HG02885 (cell line): Measurements from ENCODE around the gene TNNT2.

Experiments
- ATAC-seq: cut with Tn5 transposase; IDR thresholded peaks from one replicate; pipeline ENCODE4 v1.9.1; 2021; ENCODE audit warnings: mild to moderate bottlenecking; ENCODE audit not compliant: unreplicated experiment, poor library complexity

TNNT2 gene

GRCh38 chr1:201379733-201380242, 2.3 kb upstream of the TNNT2 start:
- no peak for ATAC-seq

- no peak for ATAC-seq
Measured at GRCh38 chr1:201378804-201379203, 1.3 kb upstream of the TNNT2 start.

- no peak for ATAC-seq
Measured at GRCh38 chr1:201376464-201377374, 761 bp downstream of the TNNT2 start.

- ATAC-seq, result no peak
Measured at GRCh38 chr1:201376107-201376463, 1.4 kb downstream of the TNNT2 start.

- no peak for ATAC-seq
Measured at GRCh38 chr1:201375169-201375568, 2.3 kb downstream of the TNNT2 start.

GRCh38 chr1:201374364-201374763, 3.1 kb downstream of the TNNT2 start:
- ATAC-seq, result no peak

GRCh38 chr1:201371792-201372191, 5.7 kb downstream of the TNNT2 start:
- no peak for ATAC-seq

GRCh38 chr1:201371276-201371675, 6.2 kb downstream of the TNNT2 start:
- ATAC-seq, result no peak

GRCh38 chr1:201370500-201370899, 7.0 kb downstream of the TNNT2 start:
- no peak for ATAC-seq

- no peak for ATAC-seq
Measured at GRCh38 chr1:201369209-201369608, 8.3 kb downstream of the TNNT2 start.

- ATAC-seq, result no peak
Measured at GRCh38 chr1:201366696-201367095, 10.8 kb downstream of the TNNT2 start.

- ATAC-seq, result no peak
Measured at GRCh38 chr1:201365251-201365650, 12.2 kb downstream of the TNNT2 start.

GRCh38 chr1:201364808-201365105, 12.7 kb downstream of the TNNT2 start:
- no peak for ATAC-seq

- no peak for ATAC-seq
Measured at GRCh38 chr1:201363467-201363866, 14.0 kb downstream of the TNNT2 start.

GRCh38 chr1:201362906-201363305, 14.6 kb downstream of the TNNT2 start:
- no peak for ATAC-seq

- ATAC-seq, result no peak
Measured at GRCh38 chr1:201361652-201362504, 15.6 kb downstream of the TNNT2 start.

- no peak for ATAC-seq
Measured at GRCh38 chr1:201360901-201361651, 16.4 kb downstream of the TNNT2 start.

- ATAC-seq, result no peak
Measured at GRCh38 chr1:201360486-201360885, 17.0 kb downstream of the TNNT2 start.

- ATAC-seq, result no peak
Measured at GRCh38 chr1:201359873-201360210, 17.6 kb downstream of the TNNT2 start.

- ATAC-seq, result no peak
Measured at GRCh38 chr1:201359031-201359872, 18.2 kb downstream of the TNNT2 start.
